Inferior parietal cortex (tissue), 1 donor: ENCODE data around the gene FGF19.
A peak's percentile ranks its signal among the peaks of the same experiment; 100 is the strongest.

ENCODE experiments used
- DNase-seq: peaks from one replicate; pipeline ENCODE4 v3.0.0-alpha.2; 2016; ENCODE audit errors: extremely low spot score

Gene FGF19

DNA sequence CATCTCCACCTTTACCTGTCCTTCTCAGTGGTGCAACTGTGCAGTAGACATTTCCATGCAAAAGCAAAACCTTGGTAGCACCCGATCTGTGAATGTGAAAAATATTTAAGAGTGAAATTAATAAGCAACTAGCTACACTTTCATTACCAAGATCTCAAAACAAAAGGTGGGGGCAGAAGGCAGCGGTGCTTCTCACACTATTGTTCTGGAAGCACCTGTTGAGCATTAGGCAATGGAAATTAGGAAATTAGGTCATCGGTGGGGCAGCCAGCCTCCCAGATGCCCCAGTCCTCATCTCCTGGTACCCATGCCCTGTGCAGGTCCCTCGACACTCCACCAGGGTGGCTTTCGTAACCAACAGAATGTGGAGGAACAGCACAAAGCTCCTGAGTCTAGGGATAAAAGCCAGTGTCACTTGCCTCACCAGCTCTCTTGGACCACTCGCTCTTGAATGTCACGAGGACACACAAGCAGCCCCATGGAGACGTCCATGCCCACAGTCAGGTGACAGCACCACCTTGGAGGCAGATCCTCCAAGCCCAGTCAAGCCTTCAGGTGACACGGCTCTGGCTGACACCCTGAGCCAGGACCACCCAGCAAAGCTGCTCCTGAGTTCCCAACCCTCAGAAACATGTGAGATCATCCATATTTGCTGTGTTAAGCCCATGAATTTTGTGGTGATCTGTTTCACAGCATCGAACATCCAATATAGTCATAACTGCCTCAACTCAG is 31.9 kb downstream of the FGF19 start:
- no peak for DNase-seq

DNA sequence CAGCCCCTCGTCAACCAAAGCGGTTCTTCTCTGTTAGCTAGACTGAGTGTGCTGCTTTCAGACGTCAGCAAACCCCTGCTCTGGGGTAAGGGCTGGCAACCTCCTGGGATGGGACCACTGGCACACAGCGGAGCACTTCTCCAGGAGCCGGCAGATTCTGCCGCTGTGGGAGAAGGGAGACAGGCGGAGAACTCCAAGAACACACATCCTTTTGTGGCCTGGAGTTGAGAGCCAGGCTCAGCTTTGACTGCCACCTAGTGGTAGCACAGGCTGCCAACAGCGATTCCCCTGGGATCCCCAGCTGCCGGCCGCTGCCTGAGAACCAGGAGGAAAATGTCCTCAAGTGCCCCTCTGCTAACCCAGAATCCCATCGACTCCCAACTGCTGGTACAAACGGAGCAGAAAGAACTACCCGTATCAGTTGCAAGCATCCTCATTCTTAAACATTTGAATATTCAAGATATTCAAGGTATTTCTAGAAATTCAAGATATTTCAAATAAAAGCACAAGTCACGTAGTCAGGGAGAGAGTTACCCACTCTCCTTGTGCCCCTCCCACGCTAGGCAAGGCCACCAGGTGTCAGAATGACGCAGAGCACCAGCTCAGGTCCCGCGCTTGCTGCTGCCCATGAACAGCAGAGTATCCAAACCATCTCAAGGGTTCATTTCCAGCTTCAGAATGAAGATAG is 33.5 kb downstream of the FGF19 start:
- peak; percentile 91 for DNase-seq

DNA sequence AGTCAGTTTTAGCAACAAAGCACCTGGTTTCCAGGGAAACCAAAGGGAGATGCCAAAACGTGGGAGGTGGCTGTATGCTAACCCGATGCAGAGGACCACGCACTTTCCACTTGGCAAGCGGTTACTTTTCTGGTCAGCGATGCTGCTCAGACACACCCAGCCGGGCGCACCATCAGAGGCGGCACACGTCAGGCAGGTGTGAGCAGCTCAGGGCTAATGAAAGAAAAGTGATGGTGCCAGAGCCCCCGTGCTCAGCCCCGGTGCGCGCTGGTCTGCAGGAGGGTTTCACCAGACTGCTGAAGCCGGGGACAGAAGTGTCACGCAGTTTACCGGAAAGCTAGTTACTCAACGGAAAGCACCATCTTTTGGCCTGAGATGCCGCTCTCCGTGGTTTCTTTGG is 34.3 kb downstream of the FGF19 start:
- DNase-seq: no peak

DNA sequence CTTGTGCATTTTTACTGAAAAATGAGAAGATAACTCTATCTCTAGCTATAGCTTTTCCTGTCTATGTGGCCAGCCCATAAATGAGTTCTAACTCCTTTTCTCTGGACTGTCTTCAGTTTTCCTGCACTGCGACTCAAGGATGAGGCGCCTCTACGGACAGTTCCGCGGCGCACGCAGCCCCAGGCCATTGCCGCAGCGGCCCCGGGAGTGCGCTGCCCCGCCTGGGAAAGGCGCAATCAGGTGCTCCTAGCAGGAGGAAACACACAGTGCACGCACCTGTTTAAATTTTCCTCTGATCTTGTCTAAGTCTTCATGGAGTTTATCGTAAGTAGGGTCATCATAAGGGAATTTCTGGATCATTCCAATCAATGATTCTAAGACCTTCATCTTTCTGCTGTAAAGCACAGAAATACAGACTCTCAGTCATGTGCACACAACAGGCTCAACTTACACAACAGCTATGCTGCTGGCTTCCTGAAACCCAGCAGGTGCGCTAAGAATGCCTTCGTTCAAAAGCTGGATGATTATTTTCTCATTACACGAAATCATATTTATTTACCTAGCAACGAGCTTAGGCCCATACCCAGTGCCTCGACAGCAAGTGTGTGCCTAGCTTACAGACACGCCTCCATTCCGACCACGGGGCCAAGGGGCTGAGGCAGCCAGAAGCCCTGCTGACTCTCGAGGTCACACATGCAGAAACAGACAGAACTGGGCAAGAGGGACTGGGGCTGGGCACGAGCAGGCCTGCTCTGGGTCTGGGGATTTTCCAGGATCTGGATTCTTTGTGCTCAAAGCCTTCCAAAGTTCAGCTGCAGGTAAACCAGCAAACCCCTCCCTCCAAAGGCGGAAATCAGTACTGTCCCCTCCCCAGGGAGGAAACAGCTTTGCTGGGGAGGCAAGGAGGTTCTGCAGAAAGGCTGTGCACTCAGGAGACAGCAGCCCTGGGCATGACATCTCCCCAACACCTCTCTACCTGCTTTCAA is 35.9 kb downstream of the FGF19 start:
- no peak for DNase-seq

DNA sequence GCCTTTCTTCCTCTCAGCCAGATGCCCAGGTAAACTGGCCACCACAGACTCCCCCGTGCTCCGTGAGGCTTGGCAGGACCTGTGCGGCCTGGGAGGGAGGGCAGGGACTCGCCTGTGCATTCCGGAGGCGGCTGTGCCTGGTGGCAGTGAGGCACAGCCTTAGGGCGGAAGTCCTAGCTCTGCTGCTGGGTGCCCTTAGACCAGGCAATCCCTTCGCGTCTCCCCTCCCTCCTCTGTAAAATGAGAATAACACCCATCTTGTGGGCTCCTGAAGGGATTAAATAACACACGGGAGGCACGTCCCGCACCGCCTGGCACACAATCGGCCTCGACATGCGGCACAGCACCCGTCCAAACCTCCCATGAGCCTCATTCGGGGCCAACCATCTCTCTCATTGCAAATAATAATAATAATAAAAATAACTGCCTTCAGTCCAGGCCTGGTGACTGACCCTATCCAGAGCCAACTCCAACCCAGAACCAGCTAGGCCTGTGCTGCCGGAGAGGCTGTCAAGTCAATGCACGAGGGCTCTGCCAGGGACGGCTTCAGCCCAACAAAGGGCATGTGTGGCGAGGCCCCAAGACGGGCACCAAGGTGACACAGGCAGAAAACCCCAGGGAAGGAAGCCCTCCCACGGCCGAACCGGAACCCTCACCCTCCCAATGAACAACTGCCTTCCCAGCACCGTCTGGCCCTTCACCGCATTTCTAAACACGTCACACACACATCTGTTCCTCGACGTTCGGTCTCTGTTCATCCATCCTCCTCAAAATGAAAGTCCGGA is 36.9 kb downstream of the FGF19 start:
- DNase-seq: no peak

DNA sequence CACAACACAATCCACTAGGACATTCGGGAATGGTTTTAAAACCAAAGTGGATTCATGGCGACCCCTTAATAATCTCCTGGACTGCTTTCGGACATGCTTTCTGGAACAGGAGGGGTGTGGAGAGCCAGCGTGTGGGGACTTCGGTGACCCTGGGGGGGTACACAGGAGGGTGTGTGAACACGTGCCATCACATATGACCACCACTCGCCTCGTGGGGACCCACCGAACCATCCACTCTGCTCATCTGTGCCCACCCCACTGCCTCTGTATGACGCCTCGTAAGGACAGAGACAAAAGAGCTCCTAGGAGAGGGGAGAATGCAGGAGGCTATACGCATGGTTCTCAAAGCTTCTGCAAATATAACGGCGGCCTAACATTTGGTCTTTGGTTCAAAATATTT is 37.6 kb downstream of the FGF19 start:
- no peak for DNase-seq

DNA sequence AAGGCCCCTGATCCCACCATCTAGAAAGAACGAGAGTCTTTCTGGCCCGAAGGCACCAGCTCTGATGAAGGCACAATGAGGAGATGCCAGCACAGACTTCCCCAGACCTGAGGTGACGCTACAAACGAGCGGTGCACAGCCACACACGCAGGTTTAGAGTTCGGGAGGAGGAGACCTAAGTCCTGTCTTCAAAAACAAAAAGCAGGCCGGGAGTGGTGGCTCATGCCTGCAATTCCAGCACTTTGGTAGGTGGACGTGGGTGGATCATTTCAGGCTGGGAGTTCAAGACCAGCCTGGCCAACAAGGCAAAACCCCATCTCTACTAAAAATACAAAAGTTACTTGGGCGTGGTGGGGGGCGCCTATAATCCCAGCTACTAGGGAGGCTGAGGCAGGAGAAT is 38.2 kb downstream of the FGF19 start:
- no peak for DNase-seq

DNA sequence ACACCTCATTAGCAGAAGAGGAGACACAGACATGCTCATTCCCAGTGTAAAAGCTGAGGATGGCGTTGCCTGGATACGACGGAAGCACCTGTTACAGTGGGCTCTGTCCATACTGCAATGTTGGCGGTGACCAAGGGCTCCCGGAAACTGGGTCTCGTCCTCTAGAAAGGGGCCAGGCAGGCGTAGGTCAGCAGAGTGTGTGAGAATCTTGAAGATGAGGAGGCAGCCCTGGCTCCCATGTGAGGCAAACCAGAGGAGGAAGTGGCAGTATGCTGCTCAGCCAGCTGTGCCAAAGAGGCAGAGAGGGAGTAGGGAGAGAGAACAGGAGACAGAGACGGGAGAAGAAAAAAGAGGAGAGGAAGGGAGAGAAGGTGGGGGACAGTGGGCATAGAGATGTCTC is 38.9 kb downstream of the FGF19 start:
- no peak for DNase-seq

DNA sequence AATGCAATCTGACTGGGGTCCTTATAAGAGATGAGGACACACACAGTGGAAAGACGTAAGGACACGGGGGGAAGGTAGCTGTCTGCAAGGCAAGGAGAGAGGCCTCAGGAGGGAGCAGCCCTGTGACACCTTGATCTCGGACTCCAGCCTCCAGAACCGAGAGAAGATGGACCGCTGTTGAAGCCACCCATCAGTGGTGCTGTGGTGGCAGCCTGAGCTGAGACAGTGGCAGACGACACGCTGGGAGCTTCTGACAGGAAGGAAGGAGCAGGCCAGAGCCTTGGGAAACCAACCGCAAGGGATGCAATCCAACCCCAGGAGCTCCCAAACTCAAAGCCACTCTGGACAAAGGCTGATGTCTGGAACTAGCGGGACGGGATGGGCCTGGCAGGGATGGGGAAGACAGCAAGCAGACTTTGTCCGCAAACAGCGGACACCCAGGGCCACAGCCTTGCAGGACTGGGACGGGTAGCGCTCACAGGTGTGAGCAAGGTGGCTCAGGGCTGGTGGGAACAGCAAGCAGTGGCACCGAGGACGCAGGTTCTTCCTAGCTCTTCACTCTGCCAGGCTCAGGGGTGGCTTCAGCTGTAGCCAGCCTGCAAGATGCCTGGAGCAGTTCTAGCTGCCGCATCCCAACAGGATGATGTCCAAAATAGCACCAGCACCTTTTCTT is 39.6 kb downstream of the FGF19 start:
- DNase-seq: no peak

DNA sequence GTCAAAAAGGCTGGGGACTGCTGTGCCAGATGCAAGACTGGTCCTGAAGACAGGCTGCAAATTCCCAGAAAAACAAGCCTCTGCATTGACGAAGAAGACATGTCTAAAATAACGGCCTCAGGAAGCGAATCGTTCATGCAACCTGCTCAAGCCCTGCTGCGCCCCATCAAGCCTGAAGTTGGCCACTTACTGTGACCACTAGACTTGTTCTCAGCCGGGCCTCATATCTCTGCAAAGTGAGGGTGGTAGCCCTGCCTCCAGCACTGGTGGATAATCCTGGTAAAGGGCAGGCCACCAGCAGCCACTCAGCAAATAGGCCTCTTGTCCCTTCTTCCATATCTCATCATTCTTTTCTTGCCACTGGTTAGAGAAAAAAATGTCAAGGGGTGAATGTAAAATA is 40.5 kb downstream of the FGF19 start:
- DNase-seq: no peak

DNA sequence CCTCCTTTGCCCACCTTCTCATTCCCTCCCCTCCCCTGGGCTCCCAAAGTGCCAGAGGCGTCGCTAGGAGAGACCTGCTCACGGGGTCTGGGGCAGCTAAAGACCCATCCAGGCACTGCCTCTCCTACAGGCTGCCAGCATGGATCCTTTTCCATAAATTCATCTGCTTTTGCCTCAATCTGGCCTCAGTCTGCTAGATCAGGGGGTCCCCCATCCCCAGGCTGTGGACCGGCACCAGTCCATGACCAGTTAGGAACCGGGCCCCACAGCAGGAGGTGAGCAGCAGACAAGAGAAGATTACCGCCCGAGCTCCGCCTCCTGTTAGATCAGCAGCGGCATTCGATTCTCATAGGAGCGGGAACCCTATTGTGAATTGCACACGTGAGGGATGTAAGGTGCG is 41.0 kb downstream of the FGF19 start:
- no peak for DNase-seq

DNA sequence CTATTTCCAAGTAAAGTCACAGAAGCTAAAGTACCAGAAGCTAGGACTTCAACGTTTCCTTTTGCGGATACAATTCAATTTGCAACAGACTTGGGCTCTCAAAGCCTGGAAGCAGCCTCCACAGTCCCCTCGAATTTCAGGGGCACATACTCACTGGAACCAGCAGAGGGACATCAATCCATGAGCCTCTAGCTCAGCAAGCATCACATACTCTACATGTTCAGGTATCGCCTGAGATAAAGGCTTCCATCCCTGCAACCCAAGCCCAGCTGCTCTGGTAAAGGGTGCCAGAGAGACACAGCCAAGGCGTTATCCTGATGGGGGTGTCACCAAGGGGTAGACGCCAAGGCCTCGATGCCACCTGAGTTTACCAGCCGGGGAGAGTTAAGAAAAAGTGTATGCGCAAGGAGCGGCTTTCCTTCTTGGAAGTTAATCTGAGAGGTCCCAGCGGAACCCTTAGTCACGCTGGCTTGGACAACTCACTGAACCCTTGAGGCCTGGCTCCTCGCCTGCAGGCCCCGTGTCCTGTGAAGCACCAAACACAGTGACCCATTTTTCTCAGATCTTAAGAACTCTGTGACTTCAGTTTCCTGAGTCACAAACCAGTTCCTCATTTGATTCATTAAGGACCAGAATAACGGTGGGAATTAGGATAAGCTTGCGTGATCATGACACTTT is 41.7 kb downstream of the FGF19 start:
- DNase-seq: no peak

DNA sequence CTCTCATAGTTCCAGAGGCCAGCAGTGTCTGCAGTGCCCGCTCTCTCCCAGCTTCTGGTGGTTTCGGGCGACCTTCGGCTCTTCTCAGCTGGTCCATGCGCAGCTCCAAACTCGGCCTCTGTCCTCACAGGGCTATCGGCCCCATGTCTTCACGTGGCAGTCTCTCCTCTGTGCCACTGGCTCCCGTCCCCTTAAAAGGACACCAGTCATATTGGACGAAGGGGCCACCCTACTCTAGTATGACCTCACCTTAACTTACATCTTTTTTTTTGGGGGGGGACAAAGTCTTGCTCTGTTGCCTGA is 42.5 kb downstream of the FGF19 start:
- DNase-seq: no peak

DNA sequence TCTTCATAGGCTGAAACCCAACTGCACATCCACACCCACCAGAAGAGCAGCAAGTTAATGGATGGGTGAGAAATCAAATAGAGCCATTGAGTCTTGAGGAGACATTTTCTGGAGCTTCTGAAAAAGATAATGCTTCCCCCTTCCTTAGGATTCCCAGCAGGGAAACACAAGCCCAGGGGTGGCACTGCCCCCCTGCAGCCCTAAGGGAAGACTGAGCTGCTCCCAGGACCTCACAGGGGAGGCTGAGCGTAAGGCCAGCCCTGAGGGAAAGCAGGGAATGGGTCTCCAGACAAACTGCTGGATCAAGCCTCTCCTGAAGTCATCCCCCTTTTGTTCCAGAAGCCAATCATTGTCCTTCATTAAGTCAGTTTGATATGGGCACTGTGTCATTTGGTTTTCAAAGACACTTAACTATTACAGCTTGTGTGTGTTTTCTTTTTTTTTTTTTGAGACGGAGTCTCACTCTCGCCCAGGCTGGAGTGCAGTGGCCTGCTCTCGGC is 43.8 kb downstream of the FGF19 start:
- no peak for DNase-seq

DNA sequence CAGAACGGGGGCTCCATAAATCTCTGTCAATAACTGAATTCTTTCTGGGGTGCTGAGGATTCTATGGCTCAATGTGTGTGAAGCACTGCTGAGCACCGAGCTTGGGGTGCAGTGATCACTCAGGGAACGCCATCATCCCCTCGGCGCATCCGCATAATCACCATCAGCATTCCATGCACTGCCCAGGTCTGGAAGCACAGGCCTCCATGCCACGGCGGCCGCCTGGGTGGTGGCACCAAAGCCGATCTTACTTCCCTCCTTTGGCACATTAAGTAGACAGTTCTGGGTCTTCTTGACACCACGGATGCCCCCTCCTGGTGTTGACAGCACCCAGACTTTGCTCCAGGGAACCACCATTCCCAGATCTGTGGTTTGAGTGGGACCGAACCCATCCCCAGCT is 44.2 kb downstream of the FGF19 start:
- no peak for DNase-seq

DNA sequence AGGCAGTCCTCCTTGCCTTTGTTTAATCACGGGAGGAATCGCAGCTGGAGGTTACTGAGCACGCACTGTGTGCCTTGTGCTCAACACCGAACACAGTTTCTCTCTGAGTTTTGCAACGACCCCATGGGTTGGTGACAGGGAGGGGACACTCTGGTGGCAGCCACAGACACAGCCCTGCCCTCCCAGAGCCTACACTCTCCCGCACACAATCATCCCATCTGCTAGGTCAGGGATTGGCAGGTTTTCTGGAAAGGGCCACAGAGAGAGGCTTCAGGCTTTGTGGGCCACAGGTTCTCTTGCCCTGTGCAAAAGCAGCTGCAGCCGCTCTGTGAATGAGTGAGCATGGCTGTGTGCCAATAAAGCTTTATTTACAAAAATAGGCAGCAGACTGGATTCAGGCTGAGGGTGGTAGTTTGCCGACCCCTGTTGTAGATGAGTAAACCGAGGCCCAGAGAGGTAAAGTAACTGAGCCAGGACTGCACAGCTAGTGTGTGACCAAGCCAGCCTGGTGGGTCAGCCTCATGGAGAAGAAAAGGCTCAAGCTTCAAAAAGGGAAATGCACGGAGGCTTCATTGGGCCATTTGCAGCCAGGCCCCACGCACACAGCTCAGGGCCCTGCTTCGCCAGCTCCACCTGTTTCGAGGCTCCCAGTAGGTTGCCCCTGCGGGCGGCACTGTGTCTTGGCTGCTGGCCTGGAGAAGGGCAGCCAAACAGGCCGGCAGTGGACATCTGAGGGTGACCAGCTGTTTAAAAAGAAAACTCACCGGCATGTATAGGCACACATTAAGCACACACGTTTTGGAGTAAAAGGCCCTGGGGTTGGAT is 45.0 kb downstream of the FGF19 start:
- DNase-seq: no peak

DNA sequence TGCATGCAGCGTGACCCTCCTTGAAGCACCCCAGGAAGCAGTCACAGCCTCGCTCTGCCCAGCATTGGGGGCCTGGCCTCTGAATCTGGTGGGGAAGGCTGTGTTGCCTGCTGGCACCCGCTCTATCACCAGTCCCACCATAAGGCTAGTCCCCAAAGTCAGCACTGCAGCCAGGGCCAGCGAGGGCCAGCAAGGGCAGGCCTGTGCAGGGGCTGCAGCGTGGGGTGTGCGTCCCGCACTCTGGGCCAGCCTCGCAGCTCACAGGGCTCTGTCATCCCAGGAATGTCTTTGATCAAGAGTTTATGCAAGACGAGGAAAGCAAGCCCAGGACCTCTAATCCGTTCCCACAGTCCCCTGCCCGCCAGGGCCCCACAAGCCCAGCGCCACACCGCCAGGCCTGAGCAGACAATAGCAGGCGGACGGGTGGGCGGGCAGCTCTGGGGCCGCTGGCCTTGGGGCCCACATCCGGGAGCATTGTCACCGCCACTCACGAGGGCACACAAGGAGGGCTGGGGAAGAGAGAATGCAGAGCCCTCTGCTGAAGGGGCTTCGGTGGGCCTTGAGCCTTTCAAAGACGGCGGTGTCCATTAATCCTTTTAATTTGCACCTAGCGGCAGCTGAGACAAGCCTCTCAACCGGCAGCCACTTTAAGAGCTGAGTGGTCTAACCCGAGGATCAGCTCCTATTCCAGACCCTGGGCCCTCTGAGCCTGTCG is 45.8 kb downstream of the FGF19 start:
- DNase-seq: no peak

DNA sequence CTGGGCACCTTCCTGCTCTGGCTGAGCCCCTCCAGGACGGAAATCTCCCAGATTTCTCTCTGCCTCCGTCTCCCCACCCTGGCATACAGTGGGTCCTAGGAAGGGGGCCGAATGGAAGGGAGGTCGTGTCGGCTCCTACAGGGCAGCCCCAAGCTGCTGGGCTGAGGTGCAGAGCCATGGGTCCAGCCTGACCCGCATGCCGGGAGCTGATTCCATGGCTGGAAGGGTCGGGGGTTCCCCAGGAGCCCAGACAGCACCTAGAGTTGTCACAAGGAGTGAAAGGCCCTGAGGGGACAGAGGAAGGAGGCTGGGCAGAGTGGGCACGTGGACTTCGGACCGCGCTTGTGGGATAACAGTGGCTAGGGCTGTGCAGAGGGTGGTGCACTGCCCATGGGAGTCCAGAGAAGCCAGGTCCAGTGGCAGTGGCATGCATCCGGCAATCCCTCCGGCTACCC is 46.3 kb downstream of the FGF19 start:
- DNase-seq: no peak
